ENCODE measurements around the gene MYO16.

Gene MYO16

GRCh38 chr13:108929532-108930206 is 300.3 kb downstream of the MYO16 start:
- no peaks in the 10 kb centered on the region for H3K27me3 ChIP-seq (ENCODE audit: control insufficient read depth in 1 of 2, insufficient read depth in 2 of 2, low read length in 2 of 2)
- no peak overlapping the region for H3K9ac ChIP-seq (ENCODE audit: low read length in 2 of 2)
- H3K4me1 ChIP-seq (ENCODE audit: control insufficient read depth, insufficient read depth, low read length), result no peaks in the 10 kb centered on the region
- no peak overlapping the region for H3K4me3 ChIP-seq (ENCODE audit: low read length in 2 of 2)
- no peak overlapping the region for H3K27ac ChIP-seq (ENCODE audit: low read length)
- no peaks in the 10 kb centered on the region for H3K36me3 ChIP-seq (ENCODE audit: control insufficient read depth in 2 of 2, insufficient read depth in 2 of 2, low read length in 2 of 2)
- H3K9me3 ChIP-seq (ENCODE audit: control insufficient read depth in 2 of 2, low read length in 2 of 2), result no peaks in the 10 kb centered on the region

GRCh38 chr13:108932196-108932595 is 302.8 kb downstream of the MYO16 start:
- no peak overlapping the region for H3K9ac ChIP-seq (ENCODE audit: low read length in 2 of 2)
- H3K4me1 ChIP-seq (ENCODE audit: control insufficient read depth, insufficient read depth, low read length), result no peaks in the 10 kb centered on the region
- H3K36me3 ChIP-seq (ENCODE audit: control insufficient read depth in 2 of 2, insufficient read depth in 2 of 2, low read length in 2 of 2), result no peaks in the 10 kb centered on the region
- no peak overlapping the region for H3K27ac ChIP-seq (ENCODE audit: low read length)
- no peak overlapping the region for H3K4me3 ChIP-seq (ENCODE audit: low read length in 2 of 2)
- no peaks in the 10 kb centered on the region for H3K27me3 ChIP-seq (ENCODE audit: control insufficient read depth in 1 of 2, insufficient read depth in 2 of 2, low read length in 2 of 2)
- no peaks in the 10 kb centered on the region for H3K9me3 ChIP-seq (ENCODE audit: control insufficient read depth in 2 of 2, low read length in 2 of 2)

- Histone ChIP-seq H3K4me3 (ENCODE audit: low read length in 2 of 2) (no peak overlapping the region), H3K4me1 (ENCODE audit: control insufficient read depth, insufficient read depth, low read length) (no peaks in the 10 kb centered on the region), H3K27me3 (ENCODE audit: control insufficient read depth in 1 of 2, insufficient read depth in 2 of 2, low read length in 2 of 2) (no peaks in the 10 kb centered on the region), H3K9ac (ENCODE audit: low read length in 2 of 2) (no peak overlapping the region), H3K36me3 (ENCODE audit: control insufficient read depth in 2 of 2, insufficient read depth in 2 of 2, low read length in 2 of 2) (no peaks in the 10 kb centered on the region), H3K9me3 (ENCODE audit: control insufficient read depth in 2 of 2, low read length in 2 of 2) (no peaks in the 10 kb centered on the region), H3K27ac (ENCODE audit: low read length) (no peak overlapping the region)
These were observed 303.6 kb downstream of the MYO16 start for GRCh38 chr13:108933061-108933460.

GRCh38 chr13:108938155-108938554 is 308.7 kb downstream of the MYO16 start:
- Histone ChIP-seq H3K36me3 (ENCODE audit: control insufficient read depth in 2 of 2, insufficient read depth in 2 of 2, low read length in 2 of 2) (no peaks in the 10 kb centered on the region), H3K27me3 (ENCODE audit: control insufficient read depth in 1 of 2, insufficient read depth in 2 of 2, low read length in 2 of 2) (no peaks in the 10 kb centered on the region), H3K9me3 (ENCODE audit: control insufficient read depth in 2 of 2, low read length in 2 of 2) (no peaks in the 10 kb centered on the region), H3K4me1 (ENCODE audit: control insufficient read depth, insufficient read depth, low read length) (no peaks in the 10 kb centered on the region), H3K4me3 (ENCODE audit: low read length in 2 of 2) (no peak overlapping the region), H3K9ac (ENCODE audit: low read length in 2 of 2) (no peak overlapping the region), H3K27ac (ENCODE audit: low read length) (no peak overlapping the region)

GRCh38 chr13:108940121-108940520 is 310.7 kb downstream of the MYO16 start:
- Histone ChIP-seq H3K4me3 (ENCODE audit: low read length in 2 of 2) (no peak overlapping the region), H3K27ac (ENCODE audit: low read length) (no peak overlapping the region), H3K4me1 (ENCODE audit: control insufficient read depth, insufficient read depth, low read length) (no peaks in the 10 kb centered on the region), H3K27me3 (ENCODE audit: control insufficient read depth in 1 of 2, insufficient read depth in 2 of 2, low read length in 2 of 2) (no peaks in the 10 kb centered on the region), H3K9me3 (ENCODE audit: control insufficient read depth in 2 of 2, low read length in 2 of 2) (no peaks in the 10 kb centered on the region), H3K9ac (ENCODE audit: low read length in 2 of 2) (no peak overlapping the region), H3K36me3 (ENCODE audit: control insufficient read depth in 2 of 2, insufficient read depth in 2 of 2, low read length in 2 of 2) (no peaks in the 10 kb centered on the region)

- H3K9ac ChIP-seq (ENCODE audit: low read length in 2 of 2), result no peak overlapping the region
- no peak overlapping the region for H3K27ac ChIP-seq (ENCODE audit: low read length)
- H3K4me3 ChIP-seq (ENCODE audit: low read length in 2 of 2), result no peak overlapping the region
These were observed 314.4 kb downstream of the MYO16 start for GRCh38 chr13:108943842-108944241.

GRCh38 chr13:108944760-108945159 is 315.3 kb downstream of the MYO16 start:
- H3K4me1 ChIP-seq (ENCODE audit: control insufficient read depth, insufficient read depth, low read length), result no peaks in the 10 kb centered on the region
- H3K36me3 ChIP-seq (ENCODE audit: control insufficient read depth in 2 of 2, insufficient read depth in 2 of 2, low read length in 2 of 2), result no peaks in the 10 kb centered on the region
- no peak overlapping the region for H3K4me3 ChIP-seq (ENCODE audit: low read length in 2 of 2)
- H3K9me3 ChIP-seq (ENCODE audit: control insufficient read depth in 2 of 2, low read length in 2 of 2), result no peaks in the 10 kb centered on the region
- no peak overlapping the region for H3K27ac ChIP-seq (ENCODE audit: low read length)
- no peaks in the 10 kb centered on the region for H3K27me3 ChIP-seq (ENCODE audit: control insufficient read depth in 1 of 2, insufficient read depth in 2 of 2, low read length in 2 of 2)
- H3K9ac ChIP-seq (ENCODE audit: low read length in 2 of 2), result no peak overlapping the region

More at GRCh38 chr13:108943842-108944241, 314.4 kb downstream of the MYO16 start:
- no peaks in the 10 kb centered on the region for H3K4me1 ChIP-seq (ENCODE audit: control insufficient read depth, insufficient read depth, low read length)
- H3K27me3 ChIP-seq (ENCODE audit: control insufficient read depth in 1 of 2, insufficient read depth in 2 of 2, low read length in 2 of 2), result no peaks in the 10 kb centered on the region
- no peaks in the 10 kb centered on the region for H3K36me3 ChIP-seq (ENCODE audit: control insufficient read depth in 2 of 2, insufficient read depth in 2 of 2, low read length in 2 of 2)
- no peaks in the 10 kb centered on the region for H3K9me3 ChIP-seq (ENCODE audit: control insufficient read depth in 2 of 2, low read length in 2 of 2)

- Histone ChIP-seq H3K4me1 (ENCODE audit: control insufficient read depth, insufficient read depth, low read length) (no peaks in the 10 kb centered on the region), H3K4me3 (ENCODE audit: low read length in 2 of 2) (no peak overlapping the region), H3K9me3 (ENCODE audit: control insufficient read depth in 2 of 2, low read length in 2 of 2) (no peaks in the 10 kb centered on the region), H3K27me3 (ENCODE audit: control insufficient read depth in 1 of 2, insufficient read depth in 2 of 2, low read length in 2 of 2) (no peaks in the 10 kb centered on the region), H3K9ac (ENCODE audit: low read length in 2 of 2) (no peak overlapping the region), H3K36me3 (ENCODE audit: control insufficient read depth in 2 of 2, insufficient read depth in 2 of 2, low read length in 2 of 2) (no peaks in the 10 kb centered on the region), H3K27ac (ENCODE audit: low read length) (no peak overlapping the region)
These were observed 318.2 kb downstream of the MYO16 start for GRCh38 chr13:108947551-108948030.

- Histone ChIP-seq H3K36me3 (ENCODE audit: control insufficient read depth in 2 of 2, insufficient read depth in 2 of 2, low read length in 2 of 2) (no peaks in the 10 kb centered on the region), H3K9me3 (ENCODE audit: control insufficient read depth in 2 of 2, low read length in 2 of 2) (no peaks in the 10 kb centered on the region), H3K4me3 (ENCODE audit: low read length in 2 of 2) (no peak overlapping the region), H3K4me1 (ENCODE audit: control insufficient read depth, insufficient read depth, low read length) (no peaks in the 10 kb centered on the region), H3K27me3 (ENCODE audit: control insufficient read depth in 1 of 2, insufficient read depth in 2 of 2, low read length in 2 of 2) (no peaks in the 10 kb centered on the region), H3K27ac (ENCODE audit: low read length) (no peak overlapping the region), H3K9ac (ENCODE audit: low read length in 2 of 2) (no peak overlapping the region)
These were observed 318.9 kb downstream of the MYO16 start for GRCh38 chr13:108948251-108948671.

- Histone ChIP-seq H3K27ac (ENCODE audit: low read length) (no peak overlapping the region), H3K36me3 (ENCODE audit: control insufficient read depth in 2 of 2, insufficient read depth in 2 of 2, low read length in 2 of 2) (no peaks in the 10 kb centered on the region), H3K27me3 (ENCODE audit: control insufficient read depth in 1 of 2, insufficient read depth in 2 of 2, low read length in 2 of 2) (no peaks in the 10 kb centered on the region), H3K4me3 (ENCODE audit: low read length in 2 of 2) (no peak overlapping the region), H3K9ac (ENCODE audit: low read length in 2 of 2) (no peak overlapping the region), H3K9me3 (ENCODE audit: control insufficient read depth in 2 of 2, low read length in 2 of 2) (no peaks in the 10 kb centered on the region), H3K4me1 (ENCODE audit: control insufficient read depth, insufficient read depth, low read length) (no peaks in the 10 kb centered on the region)
These were observed 321.1 kb downstream of the MYO16 start for GRCh38 chr13:108950333-108951010.

GRCh38 chr13:108955741-108956140 is 326.3 kb downstream of the MYO16 start:
- Histone ChIP-seq H3K27me3 (ENCODE audit: control insufficient read depth in 1 of 2, insufficient read depth in 2 of 2, low read length in 2 of 2) (no peaks in the 10 kb centered on the region), H3K4me3 (ENCODE audit: low read length in 2 of 2) (no peak overlapping the region), H3K9me3 (ENCODE audit: control insufficient read depth in 2 of 2, low read length in 2 of 2) (no peaks in the 10 kb centered on the region), H3K9ac (ENCODE audit: low read length in 2 of 2) (no peak overlapping the region), H3K36me3 (ENCODE audit: control insufficient read depth in 2 of 2, insufficient read depth in 2 of 2, low read length in 2 of 2) (no peaks in the 10 kb centered on the region), H3K4me1 (ENCODE audit: control insufficient read depth, insufficient read depth, low read length) (peaks cover 5% of the 10 kb centered on the region), H3K27ac (ENCODE audit: low read length) (no peak overlapping the region)
